HG03108 (cell line): ENCODE results near the gene CFAP73.

Experiments
- ATAC-seq: cut with Tn5 transposase; IDR thresholded peaks from one replicate; pipeline ENCODE4 v1.9.1; 2021; ENCODE audit warnings: moderate library complexity; ENCODE audit not compliant: unreplicated experiment

Gene CFAP73

GRCh38 chr12:113207613-113208040, 58.1 kb downstream of the CFAP73 start:
- ATAC-seq = peak; percentile 5

DNA sequence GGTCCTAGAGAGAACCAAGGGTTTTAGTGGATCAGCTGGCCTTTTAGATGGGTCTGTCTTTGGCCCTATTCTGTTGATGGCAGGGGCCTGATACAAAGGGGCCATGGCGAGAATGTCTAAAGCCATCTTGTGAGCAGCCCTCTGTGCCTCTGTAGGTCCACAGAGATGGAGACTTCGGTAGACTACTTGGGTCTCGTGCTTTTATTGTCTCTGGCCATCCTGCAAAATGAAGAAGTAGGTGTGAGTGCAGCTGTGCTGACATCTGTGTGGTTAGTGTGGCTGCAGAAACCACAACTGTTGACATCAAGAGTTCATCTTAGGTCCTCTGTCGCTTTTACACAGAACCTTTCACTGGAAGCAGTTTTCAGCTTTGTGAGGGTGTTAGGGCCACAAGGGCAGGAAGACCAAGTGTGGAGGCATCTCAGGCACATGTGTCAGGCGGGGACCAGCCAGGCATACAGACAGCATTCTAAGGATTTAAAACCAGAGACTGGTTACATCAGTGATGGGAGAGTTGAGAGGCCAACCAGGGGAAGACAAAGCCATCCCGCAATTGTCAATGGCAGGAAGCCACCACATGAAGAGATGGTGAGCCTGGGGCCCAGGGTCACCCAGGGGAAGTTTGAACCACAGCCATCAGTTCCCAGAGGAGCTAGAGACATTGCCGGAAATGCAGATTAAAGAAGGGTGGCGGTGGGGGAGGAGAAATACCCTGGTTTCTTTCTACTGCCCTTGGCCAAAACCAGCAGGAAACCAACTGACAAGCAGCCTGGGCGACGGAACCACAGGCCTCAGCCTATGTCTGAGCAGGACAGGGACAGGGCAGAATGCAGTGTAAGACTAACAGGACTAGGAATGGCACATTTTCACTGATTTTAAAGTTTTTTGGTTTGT, 58.8 kb downstream of the CFAP73 start:
- ATAC-seq = peak; percentile 68
